MCF 10A (cell line): ENCODE results near the gene CCR7. TPM values are rescaled to one million over a fixed set of nuclear protein-coding genes. Genes with fewer than 3 reads are reported as not detected.

Source experiments
- BruUV-seq: library from RNA; stranded (reverse); fragments of 400-500 nt; replicated peaks from 2 replicates; lab custom pipeline; 2021; lab: Mats Ljungman, UMichigan
- CTCF ChIA-PET: fragments of 300-600 bp; sonication (Branson Sonifier 250); formaldehyde crosslinking; extraction: SDS; loops from one replicate; lab custom pipeline; 2021; ENCODE audit warnings: antibody characterized with exemption, inconsistent platforms; lab: Yijun Ruan, JAX
- POLR2A ChIA-PET: fragments of 300-600, 350-650 bp; sonication (Branson Sonifier 250); formaldehyde crosslinking; extraction: SDS; loops from one replicate; lab custom pipeline; 2020; ENCODE audit warnings: antibody characterized with exemption, inconsistent platforms; lab: Yijun Ruan, JAX
- DNase-seq: peaks from one replicate; pipeline ENCODE4 v3.0.0-alpha.2; 2018; ENCODE audit not compliant: unreplicated experiment
- H3K27ac Mint-ChIP-seq: one replicate; pipeline ENCODE4 v1.8.0; 2022; ENCODE audit warnings: mild to moderate bottlenecking, low read depth, mixed read lengths; ENCODE audit not compliant: unreplicated experiment
- H3K27me3 Mint-ChIP-seq: one replicate; pipeline ENCODE4 v1.8.0; 2022; ENCODE audit warnings: mixed read lengths; ENCODE audit not compliant: insufficient read depth, unreplicated experiment
- H3K36me3 Mint-ChIP-seq: one replicate; pipeline ENCODE4 v1.8.0; 2022; ENCODE audit warnings: mild to moderate bottlenecking, moderate library complexity, mixed read lengths; ENCODE audit not compliant: insufficient read depth, unreplicated experiment
- H3K4me1 Mint-ChIP-seq: one replicate; pipeline ENCODE4 v1.8.0; 2022; ENCODE audit warnings: mixed read lengths; ENCODE audit not compliant: insufficient read depth, unreplicated experiment
- H3K4me3 Mint-ChIP-seq: one replicate; pipeline ENCODE4 v1.8.0; 2022; ENCODE audit warnings: mild to moderate bottlenecking, moderate library complexity, mixed read lengths; ENCODE audit not compliant: unreplicated experiment
- H3K9me3 Mint-ChIP-seq: one replicate; pipeline ENCODE4 v1.8.0; 2022; ENCODE audit warnings: mixed read lengths; ENCODE audit not compliant: unreplicated experiment
- intact Hi-C: fragments of 100-400 bp; cut with micrococcal nuclease; formaldehyde crosslinking; loops from 2 replicates; pipeline ENCODE4 v1.14.1; 2022
- total RNA-seq: library from RNA; stranded (reverse); gene quantifications from 2 replicates; pipeline ENCODE4 v1.2.3, GENCODE V29; 2022
- TF ChIP-seq, protein P1 (sequence below): fragments of 200-600 bp; IDR thresholded peaks from one replicate; pipeline ENCODE4 v1.8.0; 2022; ENCODE audit warnings: antibody characterized with exemption, mild to moderate bottlenecking; ENCODE audit not compliant: unreplicated experiment

Gene CCR7
- total RNA-seq, 1 experiment from 2014 or later, result not detected

- CTCF ChIA-PET, result interaction anchor here (0.6 to 4.7 kb wide), 4 partner anchors 9 to 117 kb away, joined by 4 to 90 read pairs (median 23); no protein-coding TSS in a partner anchor
- peaks cover 6% of the 10 kb centered on the region for H3K4me1 Mint-ChIP-seq
- no peaks in the 10 kb centered on the region for H3K36me3 Mint-ChIP-seq
- intact Hi-C loops, result no loop called here
- peaks cover 17% of the 10 kb centered on the region for H3K27me3 Mint-ChIP-seq
- BruUV-seq, result no TSS peak
- POLR2A ChIA-PET, result interaction anchor here (0.6 to 3.7 kb wide), 5 partner anchors 10 to 117 kb away, joined by 3 to 46 read pairs (median 13); no protein-coding TSS in a partner anchor
- no peak overlapping the region for H3K4me3 Mint-ChIP-seq
- no peak for DNase-seq
- TF ChIP-seq, protein P1, sequence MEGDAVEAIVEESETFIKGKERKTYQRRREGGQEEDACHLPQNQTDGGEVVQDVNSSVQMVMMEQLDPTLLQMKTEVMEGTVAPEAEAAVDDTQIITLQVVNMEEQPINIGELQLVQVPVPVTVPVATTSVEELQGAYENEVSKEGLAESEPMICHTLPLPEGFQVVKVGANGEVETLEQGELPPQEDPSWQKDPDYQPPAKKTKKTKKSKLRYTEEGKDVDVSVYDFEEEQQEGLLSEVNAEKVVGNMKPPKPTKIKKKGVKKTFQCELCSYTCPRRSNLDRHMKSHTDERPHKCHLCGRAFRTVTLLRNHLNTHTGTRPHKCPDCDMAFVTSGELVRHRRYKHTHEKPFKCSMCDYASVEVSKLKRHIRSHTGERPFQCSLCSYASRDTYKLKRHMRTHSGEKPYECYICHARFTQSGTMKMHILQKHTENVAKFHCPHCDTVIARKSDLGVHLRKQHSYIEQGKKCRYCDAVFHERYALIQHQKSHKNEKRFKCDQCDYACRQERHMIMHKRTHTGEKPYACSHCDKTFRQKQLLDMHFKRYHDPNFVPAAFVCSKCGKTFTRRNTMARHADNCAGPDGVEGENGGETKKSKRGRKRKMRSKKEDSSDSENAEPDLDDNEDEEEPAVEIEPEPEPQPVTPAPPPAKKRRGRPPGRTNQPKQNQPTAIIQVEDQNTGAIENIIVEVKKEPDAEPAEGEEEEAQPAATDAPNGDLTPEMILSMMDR, result no peak
- no peaks in the 10 kb centered on the region for H3K9me3 Mint-ChIP-seq
- H3K27ac Mint-ChIP-seq, result no peak overlapping the region
These were observed 7.6 kb downstream of the CCR7 start for GRCh38 chr17:40557531-40558299.

DNA sequence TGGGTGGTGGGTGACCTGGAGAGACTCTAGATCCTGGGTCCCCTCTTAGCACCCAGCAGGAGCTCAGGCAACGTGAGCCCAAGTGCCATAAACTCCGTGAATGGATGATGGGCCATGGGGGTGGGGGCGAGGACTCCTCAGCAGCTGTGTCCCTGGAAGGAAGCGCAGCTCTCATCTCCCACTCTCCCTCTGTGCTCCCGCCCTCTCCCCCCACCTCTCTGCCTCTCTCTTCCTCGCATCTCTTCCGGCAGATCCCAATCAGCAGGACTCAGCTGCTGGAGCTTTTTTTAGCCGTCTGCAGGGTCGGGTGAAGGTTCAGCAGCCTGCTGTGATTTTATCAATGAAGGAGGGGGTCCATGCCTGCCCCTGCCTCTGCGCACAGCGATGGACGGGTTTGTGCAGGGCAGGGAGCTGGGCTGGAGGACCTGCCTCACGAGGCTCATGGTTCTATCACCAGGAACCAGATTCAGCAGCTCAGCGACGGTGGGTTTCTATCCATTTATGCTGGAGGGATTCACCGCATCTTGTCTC is 8.3 kb downstream of the CCR7 start:
- Mint-ChIP-seq H3K27ac (no peak overlapping the region), H3K27me3 (peaks cover 9% of the 10 kb centered on the region), H3K4me3 (no peak overlapping the region), H3K36me3 (no peaks in the 10 kb centered on the region), H3K9me3 (no peaks in the 10 kb centered on the region), H3K4me1 (peaks cover 6% of the 10 kb centered on the region)
- intact Hi-C loops, result no loop called here
- BruUV-seq, result no TSS peak
- no peak for DNase-seq
- TF ChIP-seq, protein P1, result no peak
- ChIA-PET CTCF (interaction anchor here (0.6 to 1.1 kb wide), 4 partner anchors 25 to 992 kb away, joined by 3 to 7 read pairs (median 4); no protein-coding TSS in a partner anchor), POLR2A (interaction anchor here (0.6 to 3.7 kb wide), 9 partner anchors 9 to 153 kb away, joined by 3 to 21 read pairs (median 3); partner anchors contain the start of gene TNS4)

DNA sequence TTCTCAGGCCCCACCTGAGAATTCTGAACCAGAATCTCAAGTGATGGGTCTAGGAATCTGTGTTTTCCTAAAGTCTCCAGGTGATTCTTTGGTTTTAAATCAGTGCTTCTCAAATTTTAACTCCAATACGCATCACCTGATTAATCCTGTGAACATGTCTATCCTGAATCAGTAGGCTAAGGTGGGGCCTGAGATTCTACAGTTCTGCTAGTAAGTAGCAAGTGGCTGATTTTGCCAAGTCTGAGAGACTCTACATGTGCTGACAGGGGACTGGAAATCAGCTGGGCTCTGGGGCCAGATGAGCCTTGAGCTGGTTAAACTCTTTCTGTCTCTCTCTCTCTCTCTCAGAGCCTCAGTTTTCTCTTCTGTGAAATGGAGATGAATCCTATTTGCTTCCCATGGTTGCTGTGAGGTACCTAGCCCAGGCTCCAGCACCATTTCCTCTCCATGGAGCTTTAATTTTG is 9.0 kb downstream of the CCR7 start:
- intact Hi-C loops, result no loop called here
- H3K4me1 Mint-ChIP-seq, result peaks cover 10% of the 10 kb centered on the region

More for the DNA sequence above, 9.0 kb downstream of the CCR7 start:
- Mint-ChIP-seq H3K27ac (no peak overlapping the region), H3K4me3 (no peak overlapping the region), H3K9me3 (no peaks in the 10 kb centered on the region), H3K36me3 (no peaks in the 10 kb centered on the region), H3K27me3 (peaks cover 2% of the 10 kb centered on the region)
- ChIA-PET CTCF (interaction anchor here (0.8 to 1.1 kb wide), 2 partner anchors 24 to 993 kb away, joined by 4 read pairs; no protein-coding TSS in a partner anchor), POLR2A (interaction anchor here (0.6 to 3.7 kb wide), 8 partner anchors 9 to 152 kb away, joined by 3 to 21 read pairs (median 4); partner anchors contain the start of gene TNS4)
- TF ChIP-seq, protein P1, result no peak
- no TSS peak for BruUV-seq
- no peak for DNase-seq
